Activated CD8-positive, alpha-beta memory T cell treated with anti-CD3 and anti-CD28 coated beads for 24 hours (primary cell): Measurements from ENCODE around the gene USP13.

Experiments used
- DNase-seq: peaks from one replicate; pipeline ENCODE4 v3.0.0-alpha.2; 2020

USP13 gene

GRCh38 chr3:179701176-179701827 is 48.5 kb downstream of the USP13 start:
- no peak for DNase-seq

DNA sequence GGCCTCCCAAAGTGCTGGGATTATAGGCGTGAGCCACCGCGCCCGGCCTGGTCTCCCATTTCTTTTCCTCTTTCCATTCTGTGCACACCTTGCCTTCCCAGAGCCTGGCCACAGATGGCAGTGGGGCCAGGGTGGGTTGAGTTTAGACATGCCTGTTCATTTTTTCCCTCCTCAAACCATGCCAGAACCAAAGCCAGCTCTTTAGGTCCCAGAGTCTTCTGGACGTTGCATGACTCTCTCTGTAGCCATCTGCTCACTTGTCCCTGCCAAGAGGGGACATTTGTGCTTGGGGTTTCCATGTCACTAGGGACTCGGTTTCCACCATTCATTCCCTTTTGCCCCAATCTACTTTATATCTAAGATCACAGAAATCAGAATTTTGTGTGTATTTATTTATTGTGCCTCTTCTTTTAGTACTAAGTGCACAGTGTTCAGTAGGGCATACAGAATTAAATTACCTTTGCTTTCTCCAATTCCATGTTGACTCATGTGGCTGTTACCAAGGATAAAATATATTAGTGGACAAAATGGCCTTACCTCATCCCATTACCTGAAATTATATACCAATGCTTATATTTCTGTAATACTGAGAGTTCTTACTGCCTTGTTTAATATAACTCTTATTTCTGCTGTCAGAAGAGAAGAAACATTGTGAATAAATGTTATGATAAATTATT is 49.6 kb downstream of the USP13 start:
- no peak for DNase-seq

- DNase-seq, result no peak
Measured at GRCh38 chr3:179703816-179704215, 51.0 kb downstream of the USP13 start.

DNA sequence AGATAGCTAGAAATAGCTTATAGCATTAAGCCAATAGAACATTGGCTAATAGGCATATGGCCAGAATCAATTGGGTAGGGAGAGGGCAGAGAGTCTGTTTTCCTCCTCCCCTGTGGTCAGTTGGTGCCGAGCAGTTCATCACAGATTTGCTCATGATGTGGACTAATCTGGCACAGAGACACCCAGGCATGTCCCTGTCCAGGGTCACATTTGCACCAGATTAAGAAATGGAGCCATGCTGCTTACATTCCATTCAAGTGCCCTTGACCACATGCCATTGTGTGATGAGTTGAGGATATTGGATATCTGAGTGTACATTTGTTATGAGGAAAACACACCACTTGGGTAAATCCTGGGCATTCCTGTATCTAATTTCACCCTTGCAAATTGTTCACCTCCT is 53.4 kb downstream of the USP13 start:
- no peak for DNase-seq

DNA sequence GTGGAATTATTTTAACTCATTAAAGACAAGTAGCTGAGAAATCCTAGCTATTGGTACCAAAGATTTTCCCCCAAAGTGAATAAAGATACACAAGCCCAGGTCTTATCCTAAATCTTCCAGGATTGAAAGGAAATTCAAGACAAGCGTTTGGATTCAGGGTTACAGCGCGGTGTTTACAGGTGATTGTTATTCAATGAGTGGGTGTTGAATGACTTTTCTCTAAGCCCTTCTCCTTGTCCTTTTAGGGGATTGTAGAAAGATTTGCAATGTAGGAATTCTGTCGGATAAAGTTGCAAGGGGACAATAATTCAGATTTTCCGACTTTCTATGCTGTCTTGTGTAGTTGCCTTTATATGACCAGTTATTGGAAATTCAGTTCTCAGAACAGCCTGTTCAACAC is 57.2 kb downstream of the USP13 start:
- no peak for DNase-seq

DNA sequence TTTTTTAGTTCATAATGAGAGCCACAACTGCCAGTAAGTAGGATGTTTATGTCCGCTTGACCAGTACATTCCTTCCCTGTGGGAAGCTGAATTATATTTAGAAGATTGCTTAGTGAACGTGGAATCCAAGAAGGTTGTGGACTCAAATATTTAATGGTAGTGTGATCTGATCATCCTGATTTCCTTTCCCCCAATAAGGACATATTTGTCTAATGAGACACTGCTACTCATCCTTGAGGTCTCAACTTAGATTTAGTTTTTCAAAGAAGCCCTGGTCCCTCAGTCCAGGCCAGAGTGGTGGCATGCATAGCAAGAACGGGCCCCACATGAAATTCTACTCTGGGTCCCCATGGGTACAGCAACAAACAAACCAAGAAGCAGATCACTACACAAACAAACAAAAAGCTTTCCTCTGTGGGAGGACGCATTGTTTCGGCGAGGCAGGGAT is 60.8 kb downstream of the USP13 start:
- no peak for DNase-seq

DNA sequence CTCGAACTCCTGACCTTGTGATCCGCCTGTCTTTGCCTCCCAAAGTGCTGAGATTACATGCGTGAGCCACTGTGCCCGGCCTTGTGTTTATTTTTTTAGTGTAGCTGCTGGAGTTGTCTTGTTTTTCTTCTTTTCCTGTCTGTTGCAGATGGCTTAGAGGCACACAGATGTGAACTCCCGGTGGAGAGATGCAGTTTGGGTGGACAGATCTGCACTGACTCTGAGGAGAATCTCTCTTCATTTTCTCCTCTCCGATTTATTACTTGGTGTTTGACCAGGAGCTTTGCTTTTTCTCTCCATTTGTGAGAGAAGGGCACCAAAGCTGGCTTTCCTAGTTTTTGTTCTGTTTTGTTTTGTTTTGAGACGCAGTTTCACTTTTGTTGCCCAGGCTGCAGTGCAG is 62.7 kb downstream of the USP13 start:
- no peak for DNase-seq

DNA sequence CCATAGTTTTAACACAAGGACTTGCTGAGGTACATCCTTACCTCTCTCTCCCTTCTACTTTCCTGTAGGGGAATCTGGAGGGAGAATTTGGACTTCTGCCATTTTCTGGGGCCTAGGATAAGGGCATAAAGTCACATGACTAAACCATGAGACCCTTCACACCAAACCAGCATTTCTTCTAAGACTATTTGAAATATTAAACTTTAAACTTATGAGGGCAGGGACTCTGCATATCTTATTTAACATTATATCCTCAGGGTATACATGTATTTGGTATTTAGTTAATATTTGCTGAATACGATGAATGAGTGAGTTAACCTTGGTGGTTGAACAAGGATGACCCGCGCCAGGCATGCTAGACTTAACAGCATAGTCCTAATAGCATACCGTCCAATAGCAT is 63.4 kb downstream of the USP13 start:
- no peak for DNase-seq

GRCh38 chr3:179716811-179717210 is 64.0 kb downstream of the USP13 start:
- DNase-seq, result no peak

DNA sequence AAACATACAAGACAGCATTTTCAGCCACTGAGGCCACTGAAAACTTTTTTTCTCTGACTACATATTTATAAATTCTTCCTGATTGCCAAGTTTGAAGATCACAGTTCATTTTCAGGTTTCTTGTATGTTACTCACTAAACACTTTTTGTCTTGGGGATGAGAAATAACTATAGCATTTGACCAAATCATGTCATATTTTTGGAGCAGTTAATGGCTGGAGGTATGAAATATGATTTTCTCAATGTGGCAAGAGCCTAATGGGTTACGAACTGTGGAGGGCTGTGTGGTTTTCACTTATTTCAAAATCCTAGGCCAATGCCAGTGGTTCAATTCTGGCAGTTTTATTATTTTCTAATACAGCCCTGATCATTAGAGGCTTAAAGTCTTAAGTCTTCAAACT is 64.4 kb downstream of the USP13 start:
- DNase-seq, result no peak

- DNase-seq, result no peak
Measured at GRCh38 chr3:179719048-179719734, 66.4 kb downstream of the USP13 start.

GRCh38 chr3:179720196-179720595 is 67.4 kb downstream of the USP13 start:
- DNase-seq, result no peak

GRCh38 chr3:179723617-179724016 is 70.8 kb downstream of the USP13 start:
- DNase-seq, result no peak

GRCh38 chr3:179726075-179726699 is 73.3 kb downstream of the USP13 start:
- no peak for DNase-seq

DNA sequence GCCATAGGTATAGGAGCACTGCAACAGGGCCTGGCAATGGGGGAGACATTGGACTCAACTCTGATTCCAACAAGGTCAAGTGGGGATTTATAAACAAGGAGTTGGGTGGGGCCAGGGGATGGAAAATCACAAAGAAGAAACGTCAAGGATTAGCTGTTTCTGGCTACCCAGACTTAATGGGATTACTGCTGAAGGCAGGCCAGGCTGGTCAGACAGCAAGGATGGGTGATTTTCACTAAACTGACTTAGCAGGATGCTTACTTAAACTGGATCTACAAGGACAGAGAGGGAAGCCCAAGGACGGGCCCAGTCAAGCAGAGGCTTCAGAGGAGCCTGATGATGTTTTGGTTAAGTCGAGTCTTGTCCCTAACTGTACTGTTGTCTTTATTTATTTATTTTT is 76.2 kb downstream of the USP13 start:
- DNase-seq, result no peak

DNA sequence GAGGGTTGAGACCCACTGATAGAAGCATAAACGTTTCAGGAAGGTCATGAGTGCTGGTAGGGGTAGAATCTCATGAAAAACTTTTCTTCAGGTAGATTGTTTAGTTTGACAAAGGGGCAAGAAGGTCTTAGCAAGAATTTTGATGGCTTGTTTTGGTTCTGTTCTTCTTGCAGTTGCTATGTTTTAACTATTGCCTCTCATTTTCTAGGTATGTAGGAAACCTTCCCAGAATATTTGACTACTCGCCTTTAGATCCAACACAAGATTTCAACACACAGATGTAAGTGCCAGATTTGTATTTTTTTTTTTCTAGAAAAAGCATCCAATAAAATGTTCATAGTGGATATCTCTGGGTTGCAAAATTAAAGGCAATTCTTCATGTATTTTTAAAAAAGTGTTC is 77.1 kb downstream of the USP13 start:
- no peak for DNase-seq

DNA sequence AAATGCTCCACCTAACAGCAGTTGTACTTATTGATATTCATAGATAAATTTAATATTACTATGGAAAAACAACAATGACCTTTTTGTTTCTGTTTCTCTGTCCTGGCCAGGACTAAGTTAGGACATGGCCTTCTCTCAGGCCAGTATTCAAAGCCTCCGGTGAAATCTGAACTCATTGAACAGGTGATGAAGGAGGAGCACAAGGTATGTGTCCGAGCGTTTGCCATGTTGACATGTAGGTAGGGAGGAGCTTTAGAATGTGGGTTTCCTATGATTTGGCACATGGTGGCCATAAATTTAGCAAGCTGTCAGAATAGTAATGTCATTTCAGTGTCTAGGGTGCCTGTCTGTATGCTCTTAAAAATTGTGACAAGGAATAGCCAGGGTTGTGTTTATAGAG is 77.7 kb downstream of the USP13 start:
- no peak for DNase-seq

DNA sequence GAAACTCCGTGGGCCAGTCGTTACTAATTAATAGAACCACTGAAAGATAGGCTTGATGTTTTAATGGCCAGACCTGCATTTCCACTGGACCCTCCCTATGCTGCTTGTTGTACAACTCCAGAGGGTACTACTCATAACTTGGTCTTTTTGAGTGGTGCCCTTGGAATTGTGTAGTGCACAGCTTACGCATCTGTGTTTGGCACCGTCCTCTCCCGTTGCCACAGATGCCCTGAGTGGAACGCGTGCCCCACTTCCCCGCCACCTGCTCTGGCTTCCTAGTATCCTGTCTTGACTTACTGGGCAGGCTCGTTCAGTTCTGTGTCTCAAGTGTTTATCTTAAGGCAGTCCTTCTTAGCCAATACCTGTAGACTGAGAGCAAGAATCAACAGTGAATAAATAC is 78.7 kb downstream of the USP13 start:
- no peak for DNase-seq

DNA sequence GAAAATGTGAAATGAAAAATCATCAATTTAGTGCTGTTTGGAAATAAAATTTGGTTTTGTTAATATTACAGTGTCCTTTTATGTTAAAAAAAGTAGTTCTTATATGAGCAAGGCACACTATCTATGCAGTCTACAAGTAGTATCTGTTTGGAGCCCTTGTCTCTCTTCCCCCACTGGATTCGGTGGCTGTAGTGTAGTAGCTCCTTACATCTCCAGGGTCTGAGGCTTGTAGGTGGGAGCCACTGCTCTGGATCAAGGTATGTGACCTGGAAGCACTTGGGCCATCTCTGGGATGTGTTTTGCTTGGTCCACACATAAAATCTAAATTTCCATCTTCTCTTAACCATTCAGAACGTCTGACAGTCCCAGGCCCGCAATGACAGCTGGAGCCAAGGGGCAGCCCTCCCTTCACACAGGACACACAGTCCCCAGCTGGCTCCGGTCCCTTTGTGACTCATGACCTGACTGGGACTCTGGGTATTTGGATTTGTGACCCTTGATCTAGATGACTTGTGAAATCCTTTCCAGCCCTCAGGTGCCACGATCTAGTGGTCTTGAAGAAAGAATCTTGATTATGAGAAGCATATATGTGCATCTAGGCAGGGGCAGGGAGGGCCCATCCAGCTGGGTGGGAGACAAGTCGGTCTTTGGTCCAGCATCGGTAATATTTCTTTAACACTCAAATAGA is 80.0 kb downstream of the USP13 start:
- DNase-seq, result no peak

GRCh38 chr3:179733797-179734196 is 81.0 kb downstream of the USP13 start:
- no peak for DNase-seq

GRCh38 chr3:179734497-179735281 is 81.8 kb downstream of the USP13 start:
- DNase-seq, result no peak

GRCh38 chr3:179735321-179735720 is 82.5 kb downstream of the USP13 start:
- DNase-seq, result no peak
